ENCODE results near the gene SRP68. TPM values are rescaled to one million over a fixed set of nuclear protein-coding genes. Genes with fewer than 3 reads are reported as not detected.

SRP68 gene
- total RNA-seq, 1 donor from 2014 or later, result 80.5 TPM

- H3K4me3 Mint-ChIP-seq, result peak within 1 kb of the TSS; percentile 98
- H3K9me3 Mint-ChIP-seq, result no peaks in the 10 kb centered on the region
- peaks cover 20% of the 10 kb centered on the region for H3K4me1 Mint-ChIP-seq
- peak within 1 kb of the TSS; percentile 98 for H3K27ac Mint-ChIP-seq
- TF ChIP-seq CTCF (IDR thresholded peaks at IDR 0.05; ENCODE audit: unreplicated experiment), result no peak
- no peaks in the 10 kb centered on the region for H3K27me3 Mint-ChIP-seq (ENCODE audit: low read depth)
- DNase-seq (ENCODE audit: low spot score in 2 of 2, unreplicated experiment in 2 of 2), result peak; percentile 90 to 95
- peaks cover 20% of the 10 kb centered on the region for H3K36me3 Mint-ChIP-seq
Observed at GRCh38 chr17:76103274-76104139, 31.2 kb upstream of the SRP68 start, which contains the start of gene EXOC7. TSS of gene EXOC7 (minus strand) at chr17:76103787. CDS start at chr17:76103692, 95 bp downstream.

DNA sequence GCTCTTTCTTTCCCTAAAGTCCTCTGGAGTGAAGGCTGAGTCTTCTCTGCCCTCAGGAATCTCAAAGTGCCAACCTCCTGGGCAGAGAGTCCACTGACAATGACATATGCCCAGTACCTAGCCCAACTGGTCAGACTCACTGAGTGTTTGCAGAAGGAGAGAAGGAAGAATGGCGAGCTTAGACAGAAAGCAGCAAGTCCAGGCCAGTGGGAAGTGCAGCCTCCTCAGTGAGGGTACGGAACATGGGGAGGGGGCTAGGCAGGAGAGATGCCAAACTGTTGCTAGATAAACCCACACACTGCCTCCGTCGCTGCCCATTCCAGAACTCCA is 30.6 kb upstream of the SRP68 start:
- Mint-ChIP-seq H3K4me3 (peak overlapping the region; percentile 98), H3K36me3 (peaks cover 22% of the 10 kb centered on the region), H3K4me1 (peaks cover 20% of the 10 kb centered on the region), H3K9me3 (no peaks in the 10 kb centered on the region), H3K27me3 (ENCODE audit: low read depth) (no peaks in the 10 kb centered on the region), H3K27ac (peak overlapping the region; percentile 98)
- no peak for TF ChIP-seq CTCF (IDR thresholded peaks at IDR 0.05; ENCODE audit: unreplicated experiment)
- DNase-seq (ENCODE audit: low spot score in 2 of 2, unreplicated experiment in 2 of 2), result no peak

DNA sequence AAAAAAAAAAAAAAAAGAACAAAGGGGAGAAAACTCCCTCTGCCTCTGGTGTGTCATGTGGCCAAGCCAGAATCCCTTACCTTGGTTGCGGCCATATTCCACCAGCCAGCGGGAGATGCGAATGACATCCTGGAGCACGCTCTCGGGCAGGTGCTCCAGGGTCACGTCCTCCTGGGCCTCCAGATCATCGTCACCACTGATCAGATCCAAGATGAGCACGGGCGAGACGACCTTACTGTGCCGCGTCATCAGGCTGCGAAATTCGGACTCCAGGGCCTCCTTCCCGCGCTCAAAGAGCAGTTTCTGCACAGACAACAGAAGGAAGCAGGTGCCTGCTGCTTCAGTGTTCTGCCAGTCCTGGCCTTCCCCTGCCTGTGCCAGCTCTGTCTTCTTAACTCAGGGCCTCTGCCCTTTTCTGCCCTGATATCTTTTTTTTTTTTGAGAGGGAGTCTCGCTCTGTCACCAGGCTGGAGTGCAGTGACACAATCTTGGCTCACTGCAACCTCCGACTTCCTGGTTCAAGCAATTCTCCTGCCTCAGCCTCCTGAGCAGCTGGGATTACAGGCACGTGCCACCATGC is 25.5 kb upstream of the SRP68 start:
- no peak for TF ChIP-seq CTCF (IDR thresholded peaks at IDR 0.05; ENCODE audit: unreplicated experiment)
- Mint-ChIP-seq H3K27me3 (ENCODE audit: low read depth) (no peaks in the 10 kb centered on the region), H3K36me3 (peaks cover 42% of the 10 kb centered on the region), H3K27ac (no peak overlapping the region), H3K4me1 (peaks cover 3% of the 10 kb centered on the region), H3K9me3 (no peaks in the 10 kb centered on the region), H3K4me3 (no peak overlapping the region)
- DNase-seq (ENCODE audit: low spot score in 2 of 2, unreplicated experiment in 2 of 2), result no peak

DNA sequence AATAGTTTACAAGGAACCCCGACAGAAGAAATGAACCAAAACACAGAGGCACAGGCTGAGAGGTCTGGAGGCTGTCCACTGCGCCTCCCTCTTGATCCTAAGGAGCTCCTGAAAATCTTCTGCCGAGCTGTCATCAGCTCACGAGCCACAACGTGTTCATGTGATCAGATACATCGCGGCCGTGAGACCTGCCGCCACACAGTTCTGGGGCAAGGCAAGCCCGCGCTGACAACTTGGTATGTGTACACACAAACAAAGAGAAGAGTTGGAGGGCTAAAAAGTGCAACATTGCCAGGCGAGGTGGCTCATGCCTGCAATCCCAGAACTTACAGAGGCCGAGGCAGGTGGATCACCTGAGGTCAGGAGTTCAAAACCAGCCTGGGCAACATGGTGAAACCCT is 23.6 kb upstream of the SRP68 start:
- Mint-ChIP-seq H3K36me3 (peaks cover 43% of the 10 kb centered on the region), H3K27ac (no peak overlapping the region), H3K9me3 (no peaks in the 10 kb centered on the region), H3K4me1 (no peaks in the 10 kb centered on the region), H3K27me3 (ENCODE audit: low read depth) (no peaks in the 10 kb centered on the region), H3K4me3 (no peak overlapping the region)
- no peak for TF ChIP-seq CTCF (IDR thresholded peaks at IDR 0.05; ENCODE audit: unreplicated experiment)
- no peak for DNase-seq (ENCODE audit: low spot score in 2 of 2, unreplicated experiment in 2 of 2)

- no peak for DNase-seq (ENCODE audit: low spot score in 2 of 2, unreplicated experiment in 2 of 2)
- no peak overlapping the region for H3K4me3 Mint-ChIP-seq
- TF ChIP-seq CTCF (IDR thresholded peaks at IDR 0.05; ENCODE audit: unreplicated experiment), result no peak
- no peaks in the 10 kb centered on the region for H3K9me3 Mint-ChIP-seq
- no peaks in the 10 kb centered on the region for H3K4me1 Mint-ChIP-seq
- H3K36me3 Mint-ChIP-seq, result peaks cover 38% of the 10 kb centered on the region
- no peak overlapping the region for H3K27ac Mint-ChIP-seq
- no peaks in the 10 kb centered on the region for H3K27me3 Mint-ChIP-seq (ENCODE audit: low read depth)
Observed at GRCh38 chr17:76094046-76094445, 21.7 kb upstream of the SRP68 start.
